ENCODE data around the gene PRKCSH.

DNA sequence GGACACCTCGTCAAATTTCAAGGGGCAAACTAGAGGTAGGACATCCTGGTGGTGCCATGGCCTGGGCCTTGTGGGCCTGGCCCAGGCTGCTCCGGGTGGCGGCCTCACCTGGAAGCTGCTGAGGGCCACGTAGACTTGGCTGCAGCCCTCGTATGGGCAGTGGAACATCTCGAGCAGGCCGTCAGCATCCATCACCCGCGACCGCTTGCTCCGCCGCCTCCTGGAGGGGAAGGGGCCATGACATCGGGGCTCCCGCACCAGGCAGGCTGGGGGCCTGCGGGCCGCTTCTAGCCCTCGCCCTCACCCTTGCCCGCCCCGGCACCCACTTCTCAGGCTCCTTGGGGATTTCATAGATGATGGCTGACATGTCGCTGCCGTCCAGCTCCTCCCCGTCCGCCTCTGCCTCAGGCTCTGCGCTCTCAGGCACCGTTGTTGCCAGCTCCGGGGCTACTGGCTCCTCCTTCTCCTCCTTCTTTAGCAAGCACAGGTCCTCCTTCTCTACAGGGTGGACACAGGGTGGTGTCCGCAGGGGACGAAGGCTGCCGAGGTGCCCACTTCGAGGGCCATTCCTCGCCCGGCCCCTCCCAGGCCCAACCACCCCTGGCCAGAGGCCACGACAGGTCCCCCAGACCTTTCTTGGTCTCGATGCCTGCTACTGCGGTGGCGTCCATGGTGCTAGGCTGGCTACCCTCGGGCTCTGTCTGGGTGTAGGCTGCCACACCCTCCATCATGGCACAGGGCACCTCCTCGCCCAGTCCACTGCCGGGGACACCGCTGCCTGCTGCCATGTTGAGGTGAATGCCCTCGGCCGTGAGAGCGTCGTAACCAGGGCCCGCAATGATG lies 51.4 kb downstream of the PRKCSH start:
- TF ChIP-seq RAD21 (IDR thresholded peaks at IDR 0.05; ENCODE audit: low read depth): no peak
- no peak for TF ChIP-seq MAX (IDR thresholded peaks at IDR 0.05)

All from HCT116 (cell line).